HepG2 (cell line): ENCODE measurements around the gene ALS2. TPM values are rescaled to one million over a fixed set of nuclear protein-coding genes. Genes with fewer than 3 reads are reported as not detected.

Experiments
- ATAD3A ChIP-seq: sonication (generic); formaldehyde crosslinking; IDR thresholded peaks from 2 replicates; pipeline ENCODE4 v1.4.0; 2020; ENCODE audit warnings: missing genetic modification reagents
- DRAP1 ChIP-seq: IDR thresholded peaks from 2 replicates; pipeline ENCODE4 v1.6.1; 2016; ENCODE audit warnings: missing genetic modification reagents, missing compliant biosample characterization
- EHMT2 ChIP-seq: fragments of 200-600 bp; sonication (generic); IDR thresholded peaks from 2 replicates; pipeline ENCODE4 v1.7.0; 2017; ENCODE audit warnings: antibody characterized with exemption, low read depth, low read length, borderline replicate concordance
- FOXO4 ChIP-seq: sonication (generic); formaldehyde crosslinking; conservative IDR thresholded peaks from 2 replicates; pipeline ENCODE4 v1.8.1; 2023; ENCODE audit warnings: missing genetic modification reagents
- HNF4G ChIP-seq, 2 experiments: sonication (generic) in 1 of 2; formaldehyde crosslinking in 1 of 2; IDR thresholded peaks; 2 replicates each; pipeline versions ENCODE4 v1.4.0 to v1.6.1; 2011 to 2020; ENCODE audit warnings: borderline replicate concordance in 2 of 2, low read depth in 2 of 2, mild to moderate bottlenecking in 2 of 2, low read length in 1 of 2, missing genetic modification reagents in 1 of 2, moderate library complexity in 1 of 2
- HOMEZ ChIP-seq: IDR thresholded peaks from 2 replicates; pipeline ENCODE4 v1.6.1; 2016; ENCODE audit warnings: low read depth
- IRF1 ChIP-seq: sonication (generic); formaldehyde crosslinking; IDR thresholded peaks from 2 replicates; pipeline ENCODE4 v1.4.0; 2020; ENCODE audit warnings: low read depth, mild to moderate bottlenecking, missing genetic modification reagents
- JUN ChIP-seq: sonication (generic); formaldehyde crosslinking; IDR thresholded peaks from 2 replicates; pipeline ENCODE4 v1.4.0; 2020; ENCODE audit warnings: mild to moderate bottlenecking, missing genetic modification reagents
- MXD4 ChIP-seq: IDR thresholded peaks from 2 replicates; pipeline ENCODE4 v1.6.1; 2016; ENCODE audit warnings: mild to moderate bottlenecking, missing biosample characterization, missing genetic modification reagents
- NFIC ChIP-seq: IDR thresholded peaks from 2 replicates; pipeline ENCODE4 v1.6.1; 2012; ENCODE audit warnings: mild to moderate bottlenecking, low read length, inconsistent platforms
- PCBP2 ChIP-seq: fragments of 200-400 bp; formaldehyde crosslinking; optimal IDR thresholded peaks from 2 replicates; pipeline ENCODE3; 2018; ENCODE audit warnings: low read length, low read depth; ENCODE audit not compliant: poor library complexity, severe bottlenecking
- ZFP41 ChIP-seq: sonication (generic); formaldehyde crosslinking; IDR thresholded peaks from 2 replicates; pipeline ENCODE4 v1.4.0; 2020; ENCODE audit warnings: mild to moderate bottlenecking, missing genetic modification reagents, borderline replicate concordance
- ZHX1 ChIP-seq: sonication (generic); formaldehyde crosslinking; IDR thresholded peaks from 2 replicates; pipeline ENCODE4 v1.8.1; 2022; ENCODE audit warnings: low read depth, mild to moderate bottlenecking, missing genetic modification reagents
- ZNF263 ChIP-seq: sonication (generic); formaldehyde crosslinking; IDR thresholded peaks from 2 replicates; pipeline ENCODE4 v1.4.0; 2020; ENCODE audit warnings: missing genetic modification reagents
- ZNF672 ChIP-seq: sonication (generic); formaldehyde crosslinking; IDR thresholded peaks from 2 replicates; pipeline ENCODE4 v1.8.1; 2022; ENCODE audit warnings: missing genetic modification reagents
- ZUFSP ChIP-seq: sonication (generic); formaldehyde crosslinking; IDR thresholded peaks from 2 replicates; pipeline ENCODE4 v1.9.0; 2021; ENCODE audit warnings: missing genetic modification reagents, mild to moderate bottlenecking, borderline replicate concordance
- polyA plus RNA-seq, 8 experiments: library from polyadenylated mRNA; depleted of rRNA in 3 of 8; stranded (reverse) in 7 of 8; unstranded in 1 of 8; fragments of >200 nt; fragmentation: Illumina TruSeq in 4 of 8; extraction: Trizol in 4 of 8; gene quantifications; 2 replicates each; pipeline versions ENCODE4 v1.2.1 to v1.2.3, GENCODE V29; 2011 to 2016; ENCODE audit warnings: low read depth in 4 of 8, missing spikeins in 1 of 8, mixed read lengths in 1 of 8; ENCODE audit not compliant: insufficient read depth in 1 of 8
- total RNA-seq, 5 experiments: library from RNA; depleted of rRNA; stranded (reverse); fragments of >200 nt; fragmentation: Illumina TruSeq; extraction: Trizol; gene quantifications; 2 replicates each; pipeline ENCODE4 v1.2.3, GENCODE V29; 2016; ENCODE audit warnings: low read depth in 1 of 5

The ALS2 gene
- total and polyA plus RNA-seq, 2 of the 13 experiments (the other 11 are each of a cell fraction or from before 2014, with no cell fraction given), result 12.7 to 19.3 TPM

- TF ChIP-seq HOMEZ (CRISPR knock-in tag), result peak; percentile 100
- TF ChIP-seq MXD4, result 0 out of 2 replicates have a peak, but pooled peaks have one; percentile 21
- TF ChIP-seq ZFP41 (CRISPR knock-in tag), result no peak
- peak; percentile 80; the same call in 1 of the 2 replicates for TF ChIP-seq ZHX1
- no peak for TF ChIP-seq JUN
- TF ChIP-seq HNF4G (IDR thresholded peaks at IDR 0.05; ENCODE audit: borderline replicate concordance, low read depth, low read length), result no peak
- TF ChIP-seq HNF4G (CRISPR knock-in tag; IDR thresholded peaks at IDR 0.05; ENCODE audit: borderline replicate concordance, low read depth), result no peak
- no peak for TF ChIP-seq NFIC
- no peak for TF ChIP-seq ATAD3A (CRISPR knock-in tag)
- TF ChIP-seq IRF1 (CRISPR knock-in tag), result no peak
- peak; percentile 93 for TF ChIP-seq ZNF263 (CRISPR knock-in tag)
- no peak; the same call in 1 of the 2 replicates for TF ChIP-seq EHMT2
- TF ChIP-seq DRAP1 (CRISPR knock-in tag), result peak; percentile 90
- TF ChIP-seq ZNF672 (CRISPR knock-in tag), result no peak
- TF ChIP-seq PCBP2, result no peak
- TF ChIP-seq FOXO4, result 0 out of 2 replicates have a peak, but pooled peaks have one; percentile 46
- TF ChIP-seq ZUFSP, result no peak
Observed at GRCh38 chr2:201780674-201781493, at the start of gene ALS2 (continued).
